ENCODE measurements around the gene SPTLC3. TPM values are rescaled to one million over a fixed set of nuclear protein-coding genes. Genes with fewer than 3 reads are reported as not detected.

SPTLC3 gene
- total RNA-seq, 1 donor from 2014 or later = 0.18 TPM

GRCh38 chr20:13212750-13213149 lies 204.0 kb downstream of the SPTLC3 start:
- H3K4me1 Mint-ChIP-seq (ENCODE audit: low read depth) = peaks cover 6% of the 10 kb centered on the region
- no peak overlapping the region for H3K4me3 Mint-ChIP-seq
- peaks cover 51% of the 10 kb centered on the region for H3K27me3 Mint-ChIP-seq (ENCODE audit: insufficient read depth)
- no peak overlapping the region for H3K27ac Mint-ChIP-seq
- H3K36me3 Mint-ChIP-seq (ENCODE audit: low read depth) = no peaks in the 10 kb centered on the region
- H3K9me3 Mint-ChIP-seq = peaks cover 4% of the 10 kb centered on the region
- DNase-seq (ENCODE audit: low spot score) = no peak
- intact Hi-C loops (cut with micrococcal nuclease) = loop anchor here (1.0 to 5.0 kb wide), 2 partner anchors 17 to 35 kb away; no protein-coding TSS in a partner anchor

GRCh38 chr20:13213335-13213734 lies 204.6 kb downstream of the SPTLC3 start:
- Mint-ChIP-seq H3K27me3 (ENCODE audit: insufficient read depth) (peaks cover 55% of the 10 kb centered on the region), H3K4me3 (no peak overlapping the region), H3K36me3 (ENCODE audit: low read depth) (no peaks in the 10 kb centered on the region), H3K9me3 (peaks cover 4% of the 10 kb centered on the region), H3K27ac (no peak overlapping the region), H3K4me1 (ENCODE audit: low read depth) (peaks cover 6% of the 10 kb centered on the region)
- no peak for DNase-seq (ENCODE audit: low spot score)
- intact Hi-C loops (cut with micrococcal nuclease) = loop anchor here (5.0 kb wide), 1 partner anchor 34 kb away; no protein-coding TSS in a partner anchor

- intact Hi-C loops (cut with micrococcal nuclease) = no loop called here
- no peak for DNase-seq (ENCODE audit: low spot score)
Observed at GRCh38 chr20:13216533-13216932, 207.8 kb downstream of the SPTLC3 start.

More at GRCh38 chr20:13216533-13216932, 207.8 kb downstream of the SPTLC3 start:
- Mint-ChIP-seq H3K36me3 (ENCODE audit: low read depth) (peaks cover 2% of the 10 kb centered on the region), H3K9me3 (peaks cover 4% of the 10 kb centered on the region), H3K4me1 (ENCODE audit: low read depth) (peaks cover 12% of the 10 kb centered on the region), H3K27me3 (ENCODE audit: insufficient read depth) (peaks cover 76% of the 10 kb centered on the region), H3K27ac (no peak overlapping the region), H3K4me3 (no peak overlapping the region)

Other genes with a start within 250 kb of the SPTLC3 start
- 2.0 and 2.4 TPM in 2 replicates for gene ISM1, start 212.3 kb downstream of the SPTLC3 start, total RNA-seq